Lower lobe of right lung (tissue), 2 donors: Measurements from ENCODE around the gene SEL1L2. TPM values are rescaled to one million over a fixed set of nuclear protein-coding genes. Genes with fewer than 3 reads are reported as not detected.

ENCODE experiments used
- ATAC-seq, 2 donors: fragments of 200-7000 bp; cut with Tn5 transposase; one replicate each; pipeline ENCODE4 v1.9.1; 2020 to 2022; ENCODE audit warnings: mild to moderate bottlenecking in 2 of 2, moderate library complexity in 2 of 2
- DNase-seq: peaks from one replicate; pipeline ENCODE4 v3.0.0-alpha.2; 2020
- H3K27ac ChIP-seq: fragments of 200-600 bp; one replicate; pipeline ENCODE4 v1.8.0; 2022
- H3K27me3 ChIP-seq: fragments of 200-600 bp; one replicate; pipeline ENCODE4 v1.8.0; 2022; ENCODE audit warnings: low read depth
- H3K36me3 ChIP-seq: fragments of 200-600 bp; one replicate; pipeline ENCODE4 v1.8.0; 2022; ENCODE audit warnings: mild to moderate bottlenecking
- H3K4me1 ChIP-seq: fragments of 200-600 bp; one replicate; pipeline ENCODE4 v1.8.0; 2022
- H3K4me3 ChIP-seq: fragments of 200-600 bp; one replicate; pipeline ENCODE4 v1.8.0; 2022; ENCODE audit warnings: mild to moderate bottlenecking
- H3K9me3 ChIP-seq: fragments of 200-600 bp; one replicate; pipeline ENCODE4 v1.8.0; 2022
- intact Hi-C: fragments of 100-400 bp; cut with DNase I; formaldehyde crosslinking; loops from one replicate; pipeline ENCODE4 v1.11.0; 2022
- total RNA-seq: library from RNA; stranded (reverse); fragmentation: NEBNext Ultra II Directional; extraction: Animal tissue kit (Norgen Biotek cat#: 25700); gene quantifications from one replicate; pipeline ENCODE4 v1.2.1, GENCODE V29; 2021
- TF ChIP-seq, protein P1 (sequence below): fragments of 200-600 bp; IDR thresholded peaks from one replicate; pipeline ENCODE4 v1.8.0; 2022; ENCODE audit warnings: antibody characterized with exemption, mild to moderate bottlenecking
- donor health status: DM: no; HTN: yes; CAD: no; lungs with severe emphysema.

The SEL1L2 gene
- total RNA-seq, 1 donor from 2014 or later, result not detected

DNA sequence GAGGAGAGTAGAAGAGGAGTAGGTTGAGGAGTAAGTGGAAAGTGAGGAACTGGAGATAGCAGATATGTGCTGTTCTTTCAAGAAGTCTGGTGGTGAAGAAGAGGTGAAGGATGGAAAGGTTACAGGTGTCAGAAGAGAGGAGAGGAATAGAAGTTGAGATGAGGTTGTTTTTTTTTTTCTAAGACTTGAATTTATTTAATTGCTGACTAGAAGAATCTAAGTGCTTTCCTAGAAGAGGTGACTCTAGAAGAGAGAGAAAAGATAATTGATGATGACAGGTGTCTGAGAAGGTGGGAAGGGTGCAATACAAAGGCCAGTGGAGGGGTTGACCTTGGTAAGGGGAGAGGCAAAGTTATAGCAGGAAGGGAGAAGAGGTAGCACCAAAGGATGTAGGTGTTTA is 180.0 kb downstream of the SEL1L2 start:
- TF ChIP-seq, protein P1, sequence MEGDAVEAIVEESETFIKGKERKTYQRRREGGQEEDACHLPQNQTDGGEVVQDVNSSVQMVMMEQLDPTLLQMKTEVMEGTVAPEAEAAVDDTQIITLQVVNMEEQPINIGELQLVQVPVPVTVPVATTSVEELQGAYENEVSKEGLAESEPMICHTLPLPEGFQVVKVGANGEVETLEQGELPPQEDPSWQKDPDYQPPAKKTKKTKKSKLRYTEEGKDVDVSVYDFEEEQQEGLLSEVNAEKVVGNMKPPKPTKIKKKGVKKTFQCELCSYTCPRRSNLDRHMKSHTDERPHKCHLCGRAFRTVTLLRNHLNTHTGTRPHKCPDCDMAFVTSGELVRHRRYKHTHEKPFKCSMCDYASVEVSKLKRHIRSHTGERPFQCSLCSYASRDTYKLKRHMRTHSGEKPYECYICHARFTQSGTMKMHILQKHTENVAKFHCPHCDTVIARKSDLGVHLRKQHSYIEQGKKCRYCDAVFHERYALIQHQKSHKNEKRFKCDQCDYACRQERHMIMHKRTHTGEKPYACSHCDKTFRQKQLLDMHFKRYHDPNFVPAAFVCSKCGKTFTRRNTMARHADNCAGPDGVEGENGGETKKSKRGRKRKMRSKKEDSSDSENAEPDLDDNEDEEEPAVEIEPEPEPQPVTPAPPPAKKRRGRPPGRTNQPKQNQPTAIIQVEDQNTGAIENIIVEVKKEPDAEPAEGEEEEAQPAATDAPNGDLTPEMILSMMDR, result no peak
- Histone ChIP-seq H3K9me3 (no peaks in the 10 kb centered on the region), H3K27ac (no peak overlapping the region), H3K4me3 (no peak overlapping the region), H3K36me3 (peaks cover 90% of the 10 kb centered on the region), H3K27me3 (no peaks in the 10 kb centered on the region), H3K4me1 (peaks cover 4% of the 10 kb centered on the region)
- no peak for DNase-seq
- intact Hi-C loops, result loop anchor here (10.0 kb wide), 1 partner anchor 244 kb away; no protein-coding TSS in a partner anchor
- ATAC-seq, result no peak

DNA sequence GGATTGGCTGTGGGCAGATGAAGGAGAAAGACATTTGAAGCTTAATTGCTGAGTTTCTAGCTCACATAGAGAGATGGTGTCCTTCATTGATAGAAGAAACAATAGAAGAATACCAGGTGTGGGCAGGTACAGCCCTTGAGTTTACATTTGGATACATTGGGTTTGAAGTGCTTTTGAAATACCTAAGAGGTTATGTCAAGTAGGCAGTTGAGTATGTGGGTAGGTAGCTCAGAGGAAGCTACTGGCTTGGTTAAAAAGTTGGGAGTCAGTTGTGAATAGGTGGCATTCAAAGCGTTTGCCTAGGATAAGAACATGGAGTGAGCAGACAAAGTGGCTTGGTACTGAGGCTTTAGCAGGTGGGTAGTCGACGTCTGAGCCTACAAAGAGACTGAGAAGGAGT is 180.6 kb downstream of the SEL1L2 start:
- peaks cover 4% of the 10 kb centered on the region for H3K4me1 ChIP-seq
- TF ChIP-seq, protein P1, result no peak
- peaks cover 87% of the 10 kb centered on the region for H3K36me3 ChIP-seq
- no peak overlapping the region for H3K27ac ChIP-seq
- intact Hi-C loops, result loop anchor here (10.0 kb wide), 1 partner anchor 245 kb away; no protein-coding TSS in a partner anchor
- no peak overlapping the region for H3K4me3 ChIP-seq
- ATAC-seq (peak; percentile 87 to 93), DNase-seq (no peak)
- no peaks in the 10 kb centered on the region for H3K9me3 ChIP-seq
- H3K27me3 ChIP-seq, result no peaks in the 10 kb centered on the region

DNA sequence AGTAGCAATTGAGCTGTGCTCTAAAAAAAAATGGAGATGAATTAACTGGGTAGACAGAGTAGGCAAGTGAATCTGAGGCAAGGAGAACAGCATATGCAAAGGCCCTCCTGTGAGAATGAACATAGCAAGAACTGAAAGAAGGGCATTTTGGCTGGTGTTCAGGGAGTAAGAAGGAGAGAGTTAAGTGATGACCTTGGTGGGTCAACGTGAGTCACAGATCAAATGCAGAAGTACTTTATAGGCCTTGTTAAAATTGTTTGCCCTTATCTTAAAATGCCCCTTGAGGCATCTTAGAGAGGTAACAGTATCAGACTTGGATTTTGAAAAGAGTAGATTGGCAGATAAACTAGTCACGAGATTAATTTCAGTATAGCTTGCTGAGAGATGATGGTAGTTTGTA is 181.0 kb downstream of the SEL1L2 start:
- H3K4me3 ChIP-seq, result no peak overlapping the region
- H3K4me1 ChIP-seq, result peaks cover 4% of the 10 kb centered on the region
- no peaks in the 10 kb centered on the region for H3K27me3 ChIP-seq
- peaks cover 86% of the 10 kb centered on the region for H3K36me3 ChIP-seq
- ATAC-seq, result peak in 1 of 2 donors; percentile 67
- no peak overlapping the region for H3K27ac ChIP-seq
- no peak for DNase-seq
- intact Hi-C loops, result no loop called here
- no peaks in the 10 kb centered on the region for H3K9me3 ChIP-seq
- TF ChIP-seq, protein P1, result no peak

DNA sequence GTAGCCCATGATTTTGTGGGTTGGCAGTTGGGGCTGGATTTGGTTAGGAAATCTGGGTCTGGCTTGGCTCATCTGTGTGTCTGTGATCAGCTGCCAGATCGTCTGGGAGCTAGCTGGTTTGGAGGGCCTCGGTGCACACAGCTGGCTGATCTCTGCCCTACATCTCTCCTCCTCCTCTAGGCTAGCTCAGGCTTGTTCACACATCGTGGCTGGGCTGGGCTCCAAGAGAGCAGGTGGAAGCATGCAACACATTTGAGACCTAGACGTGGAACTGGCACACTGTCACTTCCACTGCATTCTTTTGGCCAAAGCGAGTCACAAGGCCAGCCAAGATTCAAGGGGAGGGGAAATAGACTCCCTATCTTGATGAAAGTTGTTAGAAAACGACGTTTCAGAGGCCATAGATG is 189.7 kb downstream of the SEL1L2 start:
- peaks cover 74% of the 10 kb centered on the region for H3K36me3 ChIP-seq
- H3K4me1 ChIP-seq, result no peaks in the 10 kb centered on the region
- no peaks in the 10 kb centered on the region for H3K9me3 ChIP-seq
- TF ChIP-seq, protein P1, result no peak
- no peak overlapping the region for H3K4me3 ChIP-seq
- intact Hi-C loops, result no loop called here
- DNase-seq (peak; percentile 80), ATAC-seq (peak; percentile 91)
- H3K27me3 ChIP-seq, result no peaks in the 10 kb centered on the region
- no peak overlapping the region for H3K27ac ChIP-seq

DNA sequence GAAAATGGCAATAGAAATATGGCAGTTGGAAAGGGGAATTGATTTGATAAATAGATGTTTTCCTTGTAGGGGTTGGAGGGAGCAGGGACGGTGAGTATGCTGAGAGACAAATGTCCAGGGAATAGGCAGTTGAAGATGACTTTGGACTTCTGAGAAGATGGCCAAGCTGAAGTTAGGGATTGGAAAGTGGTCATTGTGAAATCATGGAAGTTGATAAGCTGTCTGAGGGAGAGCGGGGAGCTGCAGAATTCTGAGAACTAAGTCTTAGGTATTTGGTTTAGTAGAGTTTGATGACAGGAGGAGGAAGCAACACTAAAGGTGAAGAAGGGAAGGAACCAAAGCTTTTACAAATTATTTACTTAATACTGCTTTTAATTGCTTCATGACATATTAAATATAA is 190.4 kb downstream of the SEL1L2 start:
- no peak overlapping the region for H3K27ac ChIP-seq
- intact Hi-C loops, result no loop called here
- TF ChIP-seq, protein P1, result no peak
- ATAC-seq (no peak), DNase-seq (no peak)
- no peaks in the 10 kb centered on the region for H3K27me3 ChIP-seq
- no peaks in the 10 kb centered on the region for H3K4me1 ChIP-seq
- H3K9me3 ChIP-seq, result no peaks in the 10 kb centered on the region
- peaks cover 80% of the 10 kb centered on the region for H3K36me3 ChIP-seq
- no peak overlapping the region for H3K4me3 ChIP-seq

Other genes starting within 250 kb of the SEL1L2 start
- 12.4 TPM for gene ESF1, start 205.7 kb downstream of the SEL1L2 start, total RNA-seq
- gene NDUFAF5, start 205.6 kb downstream of the SEL1L2 start, total RNA-seq, result 14.1 TPM
- gene MACROD2, start 4.9 kb upstream of the SEL1L2 start, total RNA-seq, result 73.0 TPM